Measurements from ENCODE around the gene LRRC40.

LRRC40 gene

GRCh38 chr1:70228670-70229069, 23.3 kb upstream of the LRRC40 start:
- no peak overlapping the region for H3K27ac ChIP-seq
- TF ChIP-seq CTCF (conservative IDR thresholded peaks at IDR 0.05) (no peak), ZFX (IDR thresholded peaks at IDR 0.05) (no peak)

GRCh38 chr1:70227439-70227838, 22.1 kb upstream of the LRRC40 start:
- TF ChIP-seq ZFX (IDR thresholded peaks at IDR 0.05) (no peak), CTCF (conservative IDR thresholded peaks at IDR 0.05) (no peak)
- H3K27ac ChIP-seq = no peak overlapping the region

- TF ChIP-seq ZFX (IDR thresholded peaks at IDR 0.05) (no peak), CTCF (conservative IDR thresholded peaks at IDR 0.05) (no peak)
- H3K27ac ChIP-seq = no peak overlapping the region
These were observed 19.6 kb upstream of the LRRC40 start for GRCh38 chr1:70224954-70225353.

GRCh38 chr1:70222716-70223235, 17.4 kb upstream of the LRRC40 start:
- TF ChIP-seq ZFX (IDR thresholded peaks at IDR 0.05) (no peak), CTCF (conservative IDR thresholded peaks at IDR 0.05) (no peak)
- H3K27ac ChIP-seq = no peak overlapping the region

GRCh38 chr1:70221238-70222121, 16.1 kb upstream of the LRRC40 start, which contains the start of gene SRSF11:
Gene SRSF11, plus strand, starts transcription at chr1:70221380. Its CDS starts 257 bp downstream, at chr1:70221637.
- H3K27ac ChIP-seq = peak within 1 kb of the TSS; percentile 95
- TF ChIP-seq CTCF (conservative IDR thresholded peaks at IDR 0.05) (no peak; the same call in 1 of the 2 replicates), ZFX (IDR thresholded peaks at IDR 0.05) (peak; percentile 98)

- H3K27ac ChIP-seq = peak overlapping the region; percentile 95
- TF ChIP-seq CTCF (conservative IDR thresholded peaks at IDR 0.05) = no peak
- TF ChIP-seq ZFX (IDR thresholded peaks at IDR 0.05) = no peak
These were observed 15.3 kb upstream of the LRRC40 start for GRCh38 chr1:70220517-70221237.

GRCh38 chr1:70220015-70220414, 14.6 kb upstream of the LRRC40 start:
- no peak overlapping the region for H3K27ac ChIP-seq
- TF ChIP-seq ZFX (IDR thresholded peaks at IDR 0.05) (no peak), CTCF (conservative IDR thresholded peaks at IDR 0.05) (no peak)
